ENCODE data around the gene F2RL3.

F2RL3 gene

GRCh38 chr19:16912780-16913179, 24.0 kb downstream of the F2RL3 start:
- no peak for DNase-seq (ENCODE audit: low read depth)
- H3K4me3 ChIP-seq (ENCODE audit: low read length) = no peak overlapping the region
- TF ChIP-seq CTCF (conservative IDR thresholded peaks at IDR 0.05; ENCODE audit: low read length) = no peak

DNA sequence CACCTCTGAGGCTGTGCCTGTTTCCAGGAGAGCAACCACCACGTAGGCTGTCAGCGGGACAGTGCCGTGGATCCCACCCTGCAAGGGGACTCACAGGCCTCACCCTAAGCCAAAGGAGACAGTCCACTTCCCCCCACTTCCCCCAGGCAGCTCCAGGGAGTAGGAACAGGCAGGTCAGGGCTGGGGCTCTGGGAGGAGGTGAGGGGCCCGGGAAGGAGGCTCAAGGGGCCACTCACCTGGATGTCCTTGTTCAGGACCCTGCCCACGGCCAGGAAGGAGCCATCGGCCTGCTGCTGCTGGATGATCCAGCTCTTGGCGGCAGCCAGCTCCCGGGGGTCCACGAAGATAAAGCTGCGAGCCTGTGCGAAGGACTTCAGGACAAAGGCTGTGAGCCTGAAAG, 25.6 kb downstream of the F2RL3 start:
- TF ChIP-seq CTCF (conservative IDR thresholded peaks at IDR 0.05; ENCODE audit: low read length) = no peak
- no peak for DNase-seq (ENCODE audit: low read depth)

DNA sequence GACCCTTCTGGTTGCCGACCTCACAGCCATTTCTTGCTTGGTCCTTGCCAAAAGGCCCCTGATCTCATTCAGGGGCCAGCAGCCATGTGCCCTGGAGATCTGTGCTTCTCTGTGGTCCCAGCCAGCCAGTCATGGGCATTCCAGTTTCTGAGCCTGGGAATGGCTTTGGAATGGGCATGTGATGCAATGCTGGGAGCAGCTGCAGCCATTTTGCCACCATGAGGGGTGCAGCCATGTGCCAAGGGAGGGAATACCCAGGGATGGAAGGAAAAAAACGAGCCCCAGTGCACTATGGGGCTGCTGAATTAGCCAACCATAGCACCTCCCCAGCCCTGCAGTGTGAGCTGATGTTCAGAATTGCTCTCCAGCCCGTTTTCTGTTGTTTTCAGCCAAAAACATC, 26.3 kb downstream of the F2RL3 start:
- no peak overlapping the region for H3K4me3 ChIP-seq (ENCODE audit: low read length)
- TF ChIP-seq CTCF (conservative IDR thresholded peaks at IDR 0.05; ENCODE audit: low read length) = no peak
- DNase-seq (ENCODE audit: low read depth) = no peak

More for the DNA sequence above, 25.6 kb downstream of the F2RL3 start:
- H3K4me3 ChIP-seq (ENCODE audit: low read length) = no peak overlapping the region

DNA sequence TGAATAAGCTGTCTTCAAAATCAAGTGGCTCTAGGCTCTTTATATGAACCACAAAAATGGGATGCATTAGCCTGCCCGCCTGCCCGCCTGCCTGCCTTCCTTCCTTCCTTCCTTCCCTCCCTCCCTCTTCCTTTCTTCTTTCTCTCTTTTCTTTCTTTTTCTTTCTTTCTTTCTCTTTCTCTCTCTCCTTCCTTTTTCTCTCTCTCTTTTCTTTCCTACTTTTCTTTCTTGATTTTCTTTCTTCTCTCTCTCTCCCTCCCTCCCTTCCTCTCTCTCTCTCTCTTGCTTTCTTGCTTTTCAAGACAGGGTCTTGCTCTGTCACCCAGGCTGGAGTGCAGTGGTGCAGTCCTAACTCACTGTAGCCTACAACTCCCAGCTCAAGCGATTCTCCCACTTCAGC, 26.9 kb downstream of the F2RL3 start:
- DNase-seq (ENCODE audit: low read depth) = no peak
- H3K4me3 ChIP-seq (ENCODE audit: low read length) = no peak overlapping the region
- no peak for TF ChIP-seq CTCF (conservative IDR thresholded peaks at IDR 0.05; ENCODE audit: low read length)

- TF ChIP-seq CTCF (conservative IDR thresholded peaks at IDR 0.05; ENCODE audit: low read length) = no peak
- DNase-seq (ENCODE audit: low read depth) = no peak
- H3K4me3 ChIP-seq (ENCODE audit: low read length) = no peak overlapping the region
These were observed 28.6 kb downstream of the F2RL3 start for GRCh38 chr19:16917401-16917800.

DNA sequence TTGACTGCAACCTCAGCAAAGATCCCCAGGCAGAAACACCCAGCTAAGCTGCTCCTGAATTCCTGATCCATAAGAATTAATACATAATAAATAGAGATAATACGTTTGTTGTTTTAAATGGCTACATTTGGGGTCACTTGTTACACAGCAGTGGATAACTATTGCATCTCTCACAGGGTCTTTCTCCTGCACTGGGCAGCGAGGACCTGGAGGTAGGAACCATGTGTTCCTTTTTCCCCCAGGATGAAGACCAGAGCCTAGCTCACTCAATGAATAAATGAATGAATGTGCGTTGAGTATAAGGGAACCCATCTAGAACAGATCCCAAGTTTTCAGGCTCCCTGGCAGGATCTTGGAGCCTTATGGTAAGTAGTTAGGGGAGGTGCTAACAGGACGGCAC, 30.7 kb downstream of the F2RL3 start:
- DNase-seq (ENCODE audit: low read depth) = no peak
- H3K4me3 ChIP-seq (ENCODE audit: low read length) = no peak overlapping the region
- no peak for TF ChIP-seq CTCF (conservative IDR thresholded peaks at IDR 0.05; ENCODE audit: low read length)

- peak; percentile 44 for DNase-seq (ENCODE audit: low read depth)
- no peak for TF ChIP-seq CTCF (conservative IDR thresholded peaks at IDR 0.05; ENCODE audit: low read length)
- H3K4me3 ChIP-seq (ENCODE audit: low read length) = no peak overlapping the region
These were observed 32.2 kb downstream of the F2RL3 start for GRCh38 chr19:16920816-16921529.
